PC-9 (cell line): Measurements from ENCODE around the gene S100PBP. TPM values are rescaled to one million over a fixed set of nuclear protein-coding genes. Genes with fewer than 3 reads are reported as not detected.

Experiments used
- BruUV-seq: library from RNA; stranded (reverse); fragments of 400-500 nt; replicated peaks from 2 replicates; lab custom pipeline; 2021; lab: Mats Ljungman, UMichigan
- CTCF ChIA-PET: fragments of 300-600 bp; sonication (Branson Sonifier 250); formaldehyde crosslinking; loops from one replicate; lab custom pipeline; 2022; ENCODE audit warnings: antibody characterized with exemption; lab: Charles Lee
- POLR2A ChIA-PET: fragments of 300-600 bp; sonication (Branson Sonifier 250); formaldehyde crosslinking; loops from one replicate; lab custom pipeline; 2022; ENCODE audit warnings: antibody characterized with exemption; ENCODE audit not compliant: unreplicated experiment; lab: Charles Lee
- DNase-seq, 2 experiments: peaks; one replicate each; pipeline versions ENCODE4 v3.0.0 to v3.0.0-alpha.2; 2015 to 2022; ENCODE audit warnings: mixed read lengths in 1 of 2
- H2AFZ ChIP-seq: fragments of 200-600 bp; sonication (generic); 2 replicates; pipeline ENCODE4 v1.8.1; 2017; ENCODE audit warnings: antibody characterized with exemption
- H3F3A ChIP-seq: fragments of 200-600 bp; sonication (generic); 2 replicates; pipeline ENCODE4 v1.8.1; 2017; ENCODE audit warnings: antibody characterized with exemption, mild to moderate bottlenecking, low read depth; ENCODE audit not compliant: insufficient read depth
- H3K27ac ChIP-seq: fragments of 200-600 bp; sonication (generic); 2 replicates; pipeline ENCODE4 v1.6.1; 2016; ENCODE audit warnings: mixed run types
- H3K27me3 ChIP-seq: fragments of 200-600 bp; sonication (generic); 2 replicates; pipeline ENCODE4 v1.6.1; 2016; ENCODE audit warnings: low read depth, mixed run types; ENCODE audit not compliant: insufficient read depth
- H3K36me3 ChIP-seq: fragments of 200-600 bp; sonication (generic); 2 replicates; pipeline ENCODE4 v1.6.1; 2016; ENCODE audit warnings: low read depth, mixed run types
- H3K4me1 ChIP-seq: fragments of 200-600 bp; sonication (generic); replicated peaks from 2 replicates; pipeline ENCODE4 v1.6.1; 2016; ENCODE audit warnings: mixed run types; ENCODE audit not compliant: insufficient read depth
- H3K4me2 ChIP-seq: fragments of 200-600 bp; sonication (generic); 2 replicates; pipeline ENCODE4 v1.6.1; 2017; ENCODE audit warnings: mixed run types
- H3K4me3 ChIP-seq: fragments of 200-600 bp; sonication (generic); 2 replicates; pipeline ENCODE4 v1.6.1; 2016; ENCODE audit warnings: mixed run types
- H3K79me2 ChIP-seq: fragments of 200-600 bp; sonication (generic); 2 replicates; pipeline ENCODE4 v1.6.1; 2017; ENCODE audit warnings: low read depth, mixed run types
- H3K9me2 ChIP-seq: fragments of 200-600 bp; sonication (generic); 2 replicates; pipeline ENCODE4 v1.8.1; 2017; ENCODE audit warnings: mild to moderate bottlenecking; ENCODE audit not compliant: insufficient read depth
- H3K9me3 ChIP-seq: fragments of 200-600 bp; sonication (generic); 2 replicates; pipeline ENCODE4 v1.8.1; 2016; ENCODE audit warnings: low read depth; ENCODE audit not compliant: insufficient read depth
- H4K20me1 ChIP-seq: fragments of 200-600 bp; sonication (generic); 2 replicates; pipeline ENCODE4 v1.8.1; 2017; ENCODE audit not compliant: insufficient read depth
- EZH2 ChIP-seq: fragments of 200-600 bp; sonication (generic); IDR thresholded peaks from 2 replicates; pipeline ENCODE4 v1.8.0; 2017; ENCODE audit warnings: antibody characterized with exemption, low read depth
- intact Hi-C: fragments of 100-400 bp; cut with micrococcal nuclease; formaldehyde crosslinking; loops from one replicate; pipeline ENCODE4 v1.10.0; 2022; ENCODE audit not compliant: unreplicated experiment
- total RNA-seq: library from RNA; stranded (reverse); gene quantifications from 2 replicates; pipeline ENCODE4 v1.2.3, GENCODE V29; 2021
- TF ChIP-seq, protein P1 (sequence below): fragments of 200-600 bp; sonication (generic); conservative IDR thresholded peaks from 2 replicates; pipeline ENCODE4 v1.6.1; 2017; ENCODE audit warnings: mixed run types, antibody characterized with exemption, mild to moderate bottlenecking, moderate library complexity

S100PBP gene
- total RNA-seq, 1 experiment from 2014 or later = 42.4 TPM

DNA sequence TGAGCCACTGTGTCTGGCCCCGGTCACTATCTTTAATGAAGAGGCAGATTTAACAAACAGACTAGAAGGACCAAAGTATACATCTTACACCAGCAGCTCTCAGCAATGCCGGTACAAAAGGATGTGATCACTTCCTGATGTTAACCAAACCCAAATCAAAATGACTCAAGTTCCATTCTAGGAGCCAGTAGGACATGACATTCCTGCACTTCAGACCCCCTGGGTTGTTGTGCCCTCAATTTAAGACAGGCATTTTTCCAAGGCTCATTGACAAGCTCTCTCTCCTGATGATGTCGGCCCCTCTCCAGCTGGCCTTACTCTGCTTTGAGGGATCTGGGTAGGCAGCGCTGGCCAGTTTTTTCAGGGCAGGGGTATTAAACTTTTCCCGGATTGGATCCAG lies 35.4 kb upstream of the S100PBP start:
- peaks cover 37% of the 10 kb centered on the region for H3K79me2 ChIP-seq
- no peaks in the 10 kb centered on the region for H3K27me3 ChIP-seq
- H3K9me2 ChIP-seq = no peaks in the 10 kb centered on the region
- intact Hi-C loops = no loop called here
- BruUV-seq = no TSS peak
- H3K4me1 ChIP-seq = peaks cover 52% of the 10 kb centered on the region
- POLR2A ChIA-PET = interaction anchor here (0.6 kb wide), 2 partner anchors 21 to 442 kb away, joined by 4 to 6 read pairs; no protein-coding TSS in a partner anchor
- H3K27ac ChIP-seq = peak overlapping the region; percentile 78
- H3K4me3 ChIP-seq = no peak overlapping the region
- CTCF ChIA-PET = interaction anchor here (0.6 kb wide), 1 partner anchor 304 kb away, joined by 7 read pairs; no protein-coding TSS in a partner anchor
- peak overlapping the region; percentile 46; the same call in 1 of the 2 replicates for H3K4me2 ChIP-seq
- H3F3A ChIP-seq = peaks cover 91% of the 10 kb centered on the region
- H4K20me1 ChIP-seq = 0 out of 2 replicates have a peak, but pooled peaks cover 4% of the 10 kb centered on the region
- DNase-seq = no peak
- no peak for TF ChIP-seq EZH2
- TF ChIP-seq, protein P1, sequence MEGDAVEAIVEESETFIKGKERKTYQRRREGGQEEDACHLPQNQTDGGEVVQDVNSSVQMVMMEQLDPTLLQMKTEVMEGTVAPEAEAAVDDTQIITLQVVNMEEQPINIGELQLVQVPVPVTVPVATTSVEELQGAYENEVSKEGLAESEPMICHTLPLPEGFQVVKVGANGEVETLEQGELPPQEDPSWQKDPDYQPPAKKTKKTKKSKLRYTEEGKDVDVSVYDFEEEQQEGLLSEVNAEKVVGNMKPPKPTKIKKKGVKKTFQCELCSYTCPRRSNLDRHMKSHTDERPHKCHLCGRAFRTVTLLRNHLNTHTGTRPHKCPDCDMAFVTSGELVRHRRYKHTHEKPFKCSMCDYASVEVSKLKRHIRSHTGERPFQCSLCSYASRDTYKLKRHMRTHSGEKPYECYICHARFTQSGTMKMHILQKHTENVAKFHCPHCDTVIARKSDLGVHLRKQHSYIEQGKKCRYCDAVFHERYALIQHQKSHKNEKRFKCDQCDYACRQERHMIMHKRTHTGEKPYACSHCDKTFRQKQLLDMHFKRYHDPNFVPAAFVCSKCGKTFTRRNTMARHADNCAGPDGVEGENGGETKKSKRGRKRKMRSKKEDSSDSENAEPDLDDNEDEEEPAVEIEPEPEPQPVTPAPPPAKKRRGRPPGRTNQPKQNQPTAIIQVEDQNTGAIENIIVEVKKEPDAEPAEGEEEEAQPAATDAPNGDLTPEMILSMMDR = no peak
- no peak overlapping the region for H2AFZ ChIP-seq
- no peaks in the 10 kb centered on the region for H3K9me3 ChIP-seq
- H3K36me3 ChIP-seq = peaks cover 82% of the 10 kb centered on the region

DNA sequence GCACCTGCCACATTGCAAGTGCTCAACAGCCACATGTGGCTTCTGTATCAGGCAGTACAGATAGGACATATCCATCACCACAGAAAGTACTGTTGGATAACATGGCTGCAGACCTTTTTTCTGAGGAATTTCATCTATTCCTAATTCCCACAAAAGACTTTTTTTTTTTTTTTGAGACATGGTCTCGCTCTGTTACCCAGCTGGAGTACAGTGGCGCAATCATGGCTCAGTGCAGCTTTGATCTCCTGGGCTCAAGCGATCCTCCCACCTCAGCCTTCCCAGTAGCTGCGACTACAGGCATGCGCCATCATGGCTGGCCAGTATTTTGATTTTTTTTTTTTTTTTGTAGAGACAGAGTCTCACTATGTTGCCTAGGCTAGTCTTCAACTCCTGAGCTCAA lies 33.6 kb upstream of the S100PBP start:
- peaks cover 57% of the 10 kb centered on the region for H3K4me1 ChIP-seq
- no TSS peak for BruUV-seq
- H4K20me1 ChIP-seq = 0 out of 2 replicates have a peak, but pooled peaks cover 4% of the 10 kb centered on the region
- peaks cover 50% of the 10 kb centered on the region for H3K79me2 ChIP-seq
- peaks cover 88% of the 10 kb centered on the region for H3F3A ChIP-seq
- H3K4me3 ChIP-seq = no peak overlapping the region
- H3K27ac ChIP-seq = peak overlapping the region; percentile 78
- TF ChIP-seq EZH2 = no peak
- TF ChIP-seq, protein P1 = no peak
- intact Hi-C loops = no loop called here
- ChIA-PET CTCF (interaction anchor here (0.6 to 0.7 kb wide), 3 partner anchors 13 to 220 kb away, joined by 3 to 4 read pairs (median 3); no protein-coding TSS in a partner anchor), POLR2A (interaction anchor here (0.7 kb wide), 1 partner anchor 10 kb away, joined by 5 read pairs; no protein-coding TSS in a partner anchor)
- no peaks in the 10 kb centered on the region for H3K9me3 ChIP-seq
- H3K4me2 ChIP-seq = no peak overlapping the region
- H3K9me2 ChIP-seq = no peaks in the 10 kb centered on the region
- DNase-seq = no peak
- H3K27me3 ChIP-seq = no peaks in the 10 kb centered on the region
- H3K36me3 ChIP-seq = peaks cover 83% of the 10 kb centered on the region
- no peak overlapping the region for H2AFZ ChIP-seq

DNA sequence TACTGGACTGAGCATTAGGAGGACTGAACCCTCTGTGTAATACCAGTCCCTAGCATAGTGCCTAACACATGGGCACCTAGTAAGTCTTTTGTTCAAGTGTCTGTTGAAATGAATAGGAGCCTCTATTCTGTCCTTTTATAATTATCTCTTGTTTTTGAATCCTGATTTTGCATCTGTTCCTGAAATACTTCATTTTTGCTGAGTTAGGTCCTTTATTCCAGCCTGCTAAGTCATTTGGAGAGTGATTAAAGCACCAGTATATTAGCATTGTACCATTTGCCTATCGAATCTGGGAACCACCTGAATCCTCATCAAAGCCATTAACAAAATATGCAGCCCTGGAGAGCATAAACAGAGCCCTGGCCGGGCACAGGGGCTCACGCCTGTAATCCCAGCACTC lies 32.6 kb upstream of the S100PBP start:
- Histone ChIP-seq H3F3A (peaks cover 86% of the 10 kb centered on the region), H4K20me1 (0 out of 2 replicates have a peak, but pooled peaks cover 4% of the 10 kb centered on the region), H3K9me3 (no peaks in the 10 kb centered on the region), H3K4me2 (no peak overlapping the region), H3K27me3 (no peaks in the 10 kb centered on the region), H3K4me1 (peaks cover 60% of the 10 kb centered on the region), H3K27ac (no peak overlapping the region), H3K79me2 (peaks cover 45% of the 10 kb centered on the region), H3K36me3 (peaks cover 81% of the 10 kb centered on the region), H2AFZ (no peak overlapping the region), H3K9me2 (no peaks in the 10 kb centered on the region), H3K4me3 (no peak overlapping the region)
- TF ChIP-seq, protein P1 = no peak
- no peak for TF ChIP-seq EZH2
- ChIA-PET POLR2A (no interaction called here), CTCF (no interaction called here)
- no peak for DNase-seq
- intact Hi-C loops = no loop called here
- no TSS peak for BruUV-seq
